ENCODE results near the gene PRSS16.

The PRSS16 gene

GRCh38 chr6:27293436-27294098 is 46.1 kb downstream of the PRSS16 start:
- TF ChIP-seq EZH2phosphoT487 (conservative IDR thresholded peaks at IDR 0.05; ENCODE audit: low read length) (no peak), CTCF (IDR thresholded peaks at IDR 0.05; ENCODE audit: insufficient read depth, low read length, poor library complexity, severe bottlenecking) (no peak)
- 0 out of 2 replicates have a peak, but pooled peaks cover 1% of the 10 kb centered on the region for H3K27me3 ChIP-seq (ENCODE audit: low read length)
- H3K4me3 ChIP-seq (ENCODE audit: insufficient read depth, low read length, poor library complexity, severe bottlenecking): no peak overlapping the region
- no peaks in the 10 kb centered on the region for H3K9me3 ChIP-seq (ENCODE audit: insufficient read depth, low read length)
- no peak overlapping the region for H3K9ac ChIP-seq (ENCODE audit: low read length)
- H3K27ac ChIP-seq (ENCODE audit: low read depth, low read length): no peak overlapping the region
- no peaks in the 10 kb centered on the region for H3F3A ChIP-seq (ENCODE audit: insufficient read depth)
- H3K79me2 ChIP-seq (ENCODE audit: insufficient read depth, low read length): no peaks in the 10 kb centered on the region
- no peaks in the 10 kb centered on the region for H3K36me3 ChIP-seq (ENCODE audit: low read length)
- no peak overlapping the region for H2AFZ ChIP-seq (ENCODE audit: low read depth, low read length, severe bottlenecking)
- no peak overlapping the region for H3K4me2 ChIP-seq (ENCODE audit: low read depth, low read length, poor library complexity, severe bottlenecking)
- H3K9me2 ChIP-seq (replicated peaks; ENCODE audit: insufficient read depth, low read length): no peaks in the 10 kb centered on the region
- H4K20me1 ChIP-seq (ENCODE audit: low read depth, low read length): no peaks in the 10 kb centered on the region

GRCh38 chr6:27294409-27294808 is 46.9 kb downstream of the PRSS16 start:
- no peaks in the 10 kb centered on the region for H3K36me3 ChIP-seq (ENCODE audit: low read length)
- H3K79me2 ChIP-seq (ENCODE audit: insufficient read depth, low read length): no peaks in the 10 kb centered on the region
- no peaks in the 10 kb centered on the region for H3K9me3 ChIP-seq (ENCODE audit: insufficient read depth, low read length)
- no peak overlapping the region for H2AFZ ChIP-seq (ENCODE audit: low read depth, low read length, severe bottlenecking)
- no peak overlapping the region for H3K4me2 ChIP-seq (ENCODE audit: low read depth, low read length, poor library complexity, severe bottlenecking)
- TF ChIP-seq CTCF (IDR thresholded peaks at IDR 0.05; ENCODE audit: insufficient read depth, low read length, poor library complexity, severe bottlenecking) (no peak), EZH2phosphoT487 (conservative IDR thresholded peaks at IDR 0.05; ENCODE audit: low read length) (no peak)
- no peak overlapping the region for H3K9ac ChIP-seq (ENCODE audit: low read length)
- no peak overlapping the region for H3K27ac ChIP-seq (ENCODE audit: low read depth, low read length)
- no peak overlapping the region for H3K4me3 ChIP-seq (ENCODE audit: insufficient read depth, low read length, poor library complexity, severe bottlenecking)
- no peaks in the 10 kb centered on the region for H3K9me2 ChIP-seq (replicated peaks; ENCODE audit: insufficient read depth, low read length)
- H4K20me1 ChIP-seq (ENCODE audit: low read depth, low read length): no peaks in the 10 kb centered on the region
- no peaks in the 10 kb centered on the region for H3F3A ChIP-seq (ENCODE audit: insufficient read depth)
- H3K27me3 ChIP-seq (ENCODE audit: low read length): no peaks in the 10 kb centered on the region

- Histone ChIP-seq H2AFZ (ENCODE audit: low read depth, low read length, severe bottlenecking) (no peak overlapping the region), H3K4me2 (ENCODE audit: low read depth, low read length, poor library complexity, severe bottlenecking) (no peak overlapping the region), H3K9me3 (ENCODE audit: insufficient read depth, low read length) (no peaks in the 10 kb centered on the region), H3K9me2 (replicated peaks; ENCODE audit: insufficient read depth, low read length) (no peaks in the 10 kb centered on the region), H4K20me1 (ENCODE audit: low read depth, low read length) (no peaks in the 10 kb centered on the region), H3F3A (ENCODE audit: insufficient read depth) (no peaks in the 10 kb centered on the region), H3K9ac (ENCODE audit: low read length) (no peak overlapping the region), H3K27ac (ENCODE audit: low read depth, low read length) (no peak overlapping the region), H3K36me3 (ENCODE audit: low read length) (no peaks in the 10 kb centered on the region), H3K4me3 (ENCODE audit: insufficient read depth, low read length, poor library complexity, severe bottlenecking) (no peak overlapping the region), H3K79me2 (ENCODE audit: insufficient read depth, low read length) (no peaks in the 10 kb centered on the region), H3K27me3 (ENCODE audit: low read length) (no peaks in the 10 kb centered on the region)
- TF ChIP-seq EZH2phosphoT487 (conservative IDR thresholded peaks at IDR 0.05; ENCODE audit: low read length) (no peak), CTCF (IDR thresholded peaks at IDR 0.05; ENCODE audit: insufficient read depth, low read length, poor library complexity, severe bottlenecking) (no peak)
Measured at GRCh38 chr6:27295301-27296079, 48.0 kb downstream of the PRSS16 start.
